Pancreas (tissue), 10 donors: ENCODE results near the gene MLEC. TPM values are rescaled to one million over a fixed set of nuclear protein-coding genes. Genes with fewer than 3 reads are reported as not detected.
"Not testable (repeated sequence)": the region's sequence is repeated elsewhere in the genome, so short reads cannot be mapped to it uniquely, and the experiment has no call there.

Source experiments
- ATAC-seq, 4 donors: fragments of 200-7000 bp; cut with Tn5 transposase; one replicate each; pipeline versions ENCODE4 v1.8.0 to v1.9.1; 2020; ENCODE audit warnings: mild to moderate bottlenecking in 4 of 4, moderate library complexity in 4 of 4
- DNase-seq, 6 donors: peaks; one replicate each; pipeline ENCODE4 v3.0.0-alpha.2; 2020
- FAIRE-seq: peaks from 2 replicates; lab custom pipeline; 2012; peaks lifted over from hg19 to GRCh38; lab: Jason Lieb, UNC
- H3K27ac ChIP-seq, 4 donors: fragments of 200-600 bp; sonication (generic); 1 replicate in 3 of 4; 2 replicates in 1 of 4; pipeline versions ENCODE4 v1.5.0 to v1.8.0; 2020
- H3K27me3 ChIP-seq, 4 donors: fragments of 200-600 bp; one replicate each; pipeline ENCODE4 v1.8.0; 2021
- H3K36me3 ChIP-seq, 3 donors: fragments of 200-600 bp; sonication (generic) in 1 of 3; one replicate each; pipeline versions ENCODE4 v1.5.0 to v1.8.0; 2020 to 2021
- H3K4me1 ChIP-seq, 3 donors: fragments of 200-600 bp; one replicate each; pipeline ENCODE4 v1.8.0; 2021
- H3K4me3 ChIP-seq, 4 donors: fragments of 200-600 bp; sonication (generic) in 2 of 4; one replicate each; pipeline versions ENCODE4 v1.5.0 to v1.8.0; 2020 to 2021
- H3K9me3 ChIP-seq, 4 donors: fragments of 200-600 bp; one replicate each; pipeline ENCODE4 v1.8.0; 2021
- CTCF ChIP-seq, 4 donors: fragments of 200-600 bp; sonication (generic) in 3 of 4; IDR thresholded peaks; one replicate each; pipeline versions ENCODE4 v1.5.0 to v1.8.0; 2021; ENCODE audit warnings: antibody characterized with exemption in 4 of 4
- WGBS, 2 donors: extraction: QIAGEN DNeasy Blood & Tissue Kit; methylation state at CpG; one replicate each; pipeline ENCODE4 v1.1.7; 2013; 5-methylcytosine and 5-hydroxymethylcytosine counted together
- intact Hi-C, 3 donors: fragments of 100-400 bp; cut with DNase I; formaldehyde crosslinking; loops; one replicate each; pipeline versions ENCODE4 v1.11.1 to v1.14.2; 2022
- polyA plus RNA-seq, 2 donors: library from polyadenylated mRNA; stranded (reverse); fragments of 200-250 nt; gene quantifications; one replicate each; pipeline ENCODE4 v1.2.3, GENCODE V29; 2013
- total RNA-seq, 6 donors: library from RNA; stranded (reverse); fragmentation: NEBNext Ultra II Directional in 4 of 6; extraction: Animal tissue kit (Norgen Biotek cat#: 25700) in 4 of 6; gene quantifications; one replicate each; pipeline versions ENCODE4 v1.2.1 to v1.2.4, GENCODE V29; 2021 to 2023
- donor health status: healthy with polysubstance abuse.
- donor health status: DM: no; HTN: no; CAD: no; lungs with moderate emphysema.
- donor health status: DM: no; HTN: no; CAD: no.
- donor health status: control.
- donor health status: control.
- donor health status: Bipolar disorder and iron deficiency.
- donor health status: DM: yes; HTN: yes; CAD: no.
- donor health status: DM: no; HTN: no; CAD: no.
- donor health status: DM: no; HTN: no; CAD: no.
- donor health status: DM: yes; HTN: yes; CAD: no.

MLEC gene
- total and polyA plus RNA-seq, 8 donors: 25.8 to 124 (median 91.5) TPM

DNA sequence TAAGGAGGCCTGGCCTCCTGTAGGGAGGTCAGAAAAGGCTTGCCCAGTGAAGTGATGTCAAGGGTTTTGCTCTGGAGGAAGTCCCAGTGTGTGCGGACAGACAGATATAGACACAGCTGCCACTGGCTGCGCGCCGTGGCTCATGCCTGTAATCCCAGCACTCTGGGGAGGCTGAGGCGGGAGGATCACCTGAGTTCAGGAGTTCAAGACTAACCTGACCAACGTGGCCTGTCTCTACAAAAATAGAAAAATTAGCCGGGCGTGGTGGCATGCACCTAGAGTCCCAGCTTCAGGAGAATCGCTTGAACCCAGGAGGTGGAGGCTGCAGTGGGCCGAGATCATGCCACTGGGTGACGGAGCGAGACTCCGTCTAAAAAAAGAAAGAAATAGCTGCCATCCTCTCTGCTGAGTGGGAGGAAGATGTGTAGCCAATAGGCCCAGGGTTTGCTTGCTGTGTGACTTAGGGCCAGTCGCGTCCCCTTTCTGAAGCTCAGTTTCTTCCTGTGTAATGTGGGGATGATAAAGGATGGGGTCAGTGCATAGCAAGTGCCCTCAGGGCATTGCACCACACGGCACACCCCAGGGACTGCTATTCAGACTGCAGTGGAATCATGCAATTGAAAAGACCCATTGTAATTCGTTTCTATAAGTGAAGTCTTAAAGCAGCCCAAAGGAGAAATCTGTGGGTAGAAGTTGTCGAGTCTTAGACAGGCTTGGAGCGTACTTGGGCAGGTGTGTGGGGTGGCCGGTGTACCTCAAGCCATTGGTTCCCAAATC, 18.7 kb upstream of the MLEC start:
- ATAC-seq (no peak), FAIRE-seq (no peak), DNase-seq (no peak)
- no peak overlapping the region for H3K4me3 ChIP-seq
- no peaks in the 10 kb centered on the region for H3K9me3 ChIP-seq
- 85 to 87% methylated on average over 20 of the region's 20 CpGs for WGBS, 2 donors
- no peaks in the 10 kb centered on the region for H3K27me3 ChIP-seq
- H3K27ac ChIP-seq: no peak overlapping the region
- intact Hi-C loops: no loop called here
- H3K36me3 ChIP-seq: no peaks in the 10 kb centered on the region
- no peaks in the 10 kb centered on the region for H3K4me1 ChIP-seq
- no peak for TF ChIP-seq CTCF (IDR thresholded peaks at IDR 0.05)

- H3K4me1 ChIP-seq: no peaks in the 10 kb centered on the region
- intact Hi-C loops: no loop called here
- no peaks in the 10 kb centered on the region for H3K9me3 ChIP-seq
- FAIRE-seq (no peak), DNase-seq (peak in 4 of 6 donors; percentile 30 to 63 (median 54)), ATAC-seq (peak; percentile 58 to 97 (median 90))
- 40 to 41% methylated on average over 19 of the region's 19 CpGs for WGBS, 2 donors
- no peaks in the 10 kb centered on the region for H3K27me3 ChIP-seq
- H3K27ac ChIP-seq: peak overlapping the region in 1 of 4 donors; percentile 50
- H3K36me3 ChIP-seq: no peaks in the 10 kb centered on the region
- TF ChIP-seq CTCF (IDR thresholded peaks at IDR 0.05): no peak
- no peak overlapping the region for H3K4me3 ChIP-seq
Observed at GRCh38 chr12:120668868-120669840, 17.8 kb upstream of the MLEC start.

- intact Hi-C loops, FAIRE-seq, ATAC-seq, DNase-seq, H3K4me3 ChIP-seq, H3K36me3 ChIP-seq, H3K27ac ChIP-seq, H3K4me1 ChIP-seq, H3K9me3 ChIP-seq, H3K27me3 ChIP-seq: not testable (repeated sequence)
- WGBS, 2 donors: 92 to 93% methylated on average over 6 of the region's 6 CpGs
Observed at GRCh38 chr12:120670237-120670636, 16.7 kb upstream of the MLEC start.

DNA sequence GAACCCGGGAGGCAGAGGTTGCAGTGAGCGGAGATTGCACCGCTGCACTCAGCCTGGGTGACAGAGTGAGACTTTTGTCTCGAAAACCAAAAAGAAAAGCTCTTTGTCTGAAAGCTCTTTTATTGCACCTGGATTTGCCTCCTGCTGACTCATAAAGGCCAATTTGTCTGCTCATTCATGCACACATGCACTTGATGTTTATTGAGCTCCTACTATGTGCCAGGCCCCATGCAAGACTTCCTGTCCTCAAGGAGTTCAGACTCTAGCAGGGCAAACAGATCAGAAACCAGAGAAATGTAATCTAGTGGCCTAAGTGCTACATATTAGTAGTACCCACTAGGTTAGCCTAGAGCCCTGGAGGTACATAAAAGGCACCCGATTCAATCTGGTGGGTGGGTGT, 16.3 kb upstream of the MLEC start:
- DNase-seq (no peak), FAIRE-seq (no peak), ATAC-seq (no peak)
- TF ChIP-seq CTCF (IDR thresholded peaks at IDR 0.05): no peak
- Histone ChIP-seq H3K9me3 (no peaks in the 10 kb centered on the region), H3K27me3 (no peaks in the 10 kb centered on the region), H3K4me3 (no peak overlapping the region), H3K27ac (no peak overlapping the region), H3K4me1 (no peaks in the 10 kb centered on the region), H3K36me3 (no peaks in the 10 kb centered on the region)
- WGBS, 2 donors: 75 to 80% methylated on average over 5 of the region's 5 CpGs
- intact Hi-C loops: no loop called here

- Histone ChIP-seq H3K27ac (no peak overlapping the region), H3K9me3 (no peaks in the 10 kb centered on the region), H3K4me3 (no peak overlapping the region), H3K4me1 (no peaks in the 10 kb centered on the region), H3K36me3 (no peaks in the 10 kb centered on the region), H3K27me3 (no peaks in the 10 kb centered on the region)
- intact Hi-C loops: no loop called here
- WGBS, 2 donors: 78 to 84% methylated on average over 6 of the region's 6 CpGs
- FAIRE-seq (no peak), DNase-seq (no peak), ATAC-seq (no peak)
- no peak for TF ChIP-seq CTCF (IDR thresholded peaks at IDR 0.05)
Observed at GRCh38 chr12:120674097-120674636, 12.8 kb upstream of the MLEC start.
